Measurements from ENCODE around the gene SRRM1.
"Not testable (repeated sequence)": the region's sequence is repeated elsewhere in the genome, so short reads cannot be mapped to it uniquely, and the experiment has no call there.

Gene SRRM1

DNA sequence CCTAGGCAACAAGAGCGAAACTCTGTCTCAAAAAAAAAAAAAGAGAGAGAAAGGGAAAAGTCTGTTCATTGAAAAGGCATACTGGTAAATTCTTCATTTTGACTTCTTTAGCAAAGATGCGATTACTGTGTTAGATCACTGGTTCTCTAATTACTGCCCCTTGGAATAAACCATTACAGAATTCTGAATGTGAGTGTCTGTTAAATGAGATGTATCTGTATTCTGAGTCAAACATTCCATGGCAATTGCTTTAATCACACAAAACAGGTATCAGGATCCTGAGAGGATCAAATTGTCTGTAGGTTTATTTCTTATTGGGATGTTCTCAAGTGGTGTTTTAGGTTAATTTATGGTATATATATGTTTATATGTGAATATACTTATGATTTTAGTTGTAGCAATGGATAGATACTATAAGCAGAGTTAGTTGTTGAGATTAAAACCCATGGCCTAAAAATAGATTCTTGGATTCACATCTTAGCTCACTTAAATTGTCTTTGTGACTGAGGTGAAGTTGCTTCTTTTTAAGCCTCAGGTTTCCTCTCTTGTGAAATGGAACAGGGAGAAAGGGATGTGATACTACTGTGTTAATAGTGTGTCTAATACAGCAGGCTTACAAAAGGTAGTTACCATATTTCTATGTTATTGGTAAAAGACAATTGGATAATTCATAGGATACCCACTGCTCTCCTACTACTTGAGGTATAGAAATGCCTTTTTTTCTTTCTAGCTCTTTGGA is 16.2 kb downstream of the SRRM1 start:
- Histone ChIP-seq H3K36me3 (ENCODE audit: insufficient read depth, low read length) (peaks cover 62% of the 10 kb centered on the region), H3K9ac (ENCODE audit: low read depth, low read length) (no peak overlapping the region), H3K4me1 (ENCODE audit: insufficient read depth, low read length) (no peaks in the 10 kb centered on the region), H3K9me3 (ENCODE audit: control insufficient read depth, insufficient read depth, low read length) (no peaks in the 10 kb centered on the region)

DNA sequence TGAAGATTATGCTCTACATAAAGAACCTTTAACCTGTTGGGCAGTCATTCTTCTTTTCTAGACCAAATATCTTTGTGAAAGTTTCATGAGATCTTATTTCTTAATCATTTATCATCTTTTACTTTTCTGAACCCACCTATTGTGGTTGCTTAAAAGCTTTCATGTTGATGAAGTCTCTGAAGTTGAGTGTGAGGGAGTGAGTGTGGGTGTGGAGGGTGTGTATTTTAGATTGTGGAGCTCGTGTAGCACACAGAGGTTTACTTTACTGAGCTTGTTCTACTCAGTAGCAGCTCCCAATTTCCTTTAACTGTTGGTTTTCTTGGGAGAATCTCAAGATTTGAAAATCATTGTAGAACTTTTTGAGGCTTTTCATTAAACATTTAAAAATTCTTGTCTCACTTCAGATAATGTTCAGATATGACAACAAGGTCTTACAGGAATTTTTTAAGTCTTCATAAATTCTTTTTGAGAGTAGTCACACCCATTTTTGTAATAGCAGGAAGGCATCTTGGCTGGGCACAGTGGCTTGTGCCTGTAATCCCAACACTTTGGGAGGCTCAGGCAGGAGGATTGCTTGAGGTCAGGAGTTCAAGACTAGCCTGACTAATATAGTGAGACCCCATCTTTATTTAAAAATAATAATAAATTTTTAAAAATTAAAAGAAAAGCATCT is 17.0 kb downstream of the SRRM1 start:
- no peak overlapping the region for H3K9ac ChIP-seq (ENCODE audit: low read depth, low read length)
- no peaks in the 10 kb centered on the region for H3K4me1 ChIP-seq (ENCODE audit: insufficient read depth, low read length)
- H3K9me3 ChIP-seq (ENCODE audit: control insufficient read depth, insufficient read depth, low read length), result no peaks in the 10 kb centered on the region
- peaks cover 63% of the 10 kb centered on the region for H3K36me3 ChIP-seq (ENCODE audit: insufficient read depth, low read length)

DNA sequence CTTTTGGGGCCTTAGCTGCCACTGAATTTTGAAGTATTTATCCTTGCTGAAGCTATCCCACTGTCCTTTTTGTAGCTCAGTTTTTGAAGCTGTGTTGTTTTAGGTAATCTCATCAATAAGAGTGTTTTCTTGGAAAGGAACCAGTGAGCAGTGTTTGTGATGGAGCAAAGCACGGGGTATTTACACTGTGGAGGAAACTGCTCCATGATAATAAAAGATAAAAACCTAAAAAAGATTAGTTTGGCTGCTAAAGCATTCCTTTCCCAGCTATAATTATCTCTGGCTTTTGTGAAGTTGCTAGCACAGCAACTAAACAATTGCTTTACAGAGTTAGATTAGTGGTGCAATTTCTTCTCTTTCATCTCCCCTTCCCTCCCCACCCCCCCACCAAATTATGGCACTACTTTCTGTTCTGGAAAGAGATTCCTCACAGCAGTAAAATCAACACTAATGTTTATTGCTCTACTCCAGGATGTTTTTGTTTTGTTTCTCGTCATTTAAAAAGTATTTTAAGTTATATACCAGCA is 21.5 kb downstream of the SRRM1 start:
- Histone ChIP-seq H3K9me3 (ENCODE audit: control insufficient read depth, insufficient read depth, low read length) (no peaks in the 10 kb centered on the region), H3K9ac (ENCODE audit: low read depth, low read length) (no peak overlapping the region), H3K4me1 (ENCODE audit: insufficient read depth, low read length) (no peaks in the 10 kb centered on the region), H3K36me3 (ENCODE audit: insufficient read depth, low read length) (peaks cover 48% of the 10 kb centered on the region)

DNA sequence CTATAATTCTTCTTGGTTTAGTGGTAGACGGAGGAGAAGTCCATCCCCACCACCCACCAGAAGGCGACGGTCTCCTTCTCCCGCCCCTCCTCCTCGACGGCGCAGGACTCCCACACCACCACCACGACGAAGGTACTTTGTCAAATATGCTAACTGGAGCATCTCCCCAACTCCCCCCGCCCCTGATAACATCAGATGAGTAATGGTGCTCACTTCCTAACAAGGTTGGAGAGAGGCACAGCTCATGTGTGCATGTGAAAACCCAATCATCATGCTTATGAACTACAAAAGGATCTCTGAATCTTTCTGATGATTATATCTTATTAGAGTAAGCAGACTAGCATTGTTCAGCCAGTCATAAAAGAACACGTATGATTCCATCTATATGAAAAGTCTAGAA is 23.7 kb downstream of the SRRM1 start:
- Histone ChIP-seq H3K9me3 (ENCODE audit: control insufficient read depth, insufficient read depth, low read length) (no peaks in the 10 kb centered on the region), H3K4me1 (ENCODE audit: insufficient read depth, low read length) (no peaks in the 10 kb centered on the region), H3K36me3 (ENCODE audit: insufficient read depth, low read length) (peaks cover 49% of the 10 kb centered on the region), H3K9ac (ENCODE audit: low read depth, low read length) (no peak overlapping the region)

DNA sequence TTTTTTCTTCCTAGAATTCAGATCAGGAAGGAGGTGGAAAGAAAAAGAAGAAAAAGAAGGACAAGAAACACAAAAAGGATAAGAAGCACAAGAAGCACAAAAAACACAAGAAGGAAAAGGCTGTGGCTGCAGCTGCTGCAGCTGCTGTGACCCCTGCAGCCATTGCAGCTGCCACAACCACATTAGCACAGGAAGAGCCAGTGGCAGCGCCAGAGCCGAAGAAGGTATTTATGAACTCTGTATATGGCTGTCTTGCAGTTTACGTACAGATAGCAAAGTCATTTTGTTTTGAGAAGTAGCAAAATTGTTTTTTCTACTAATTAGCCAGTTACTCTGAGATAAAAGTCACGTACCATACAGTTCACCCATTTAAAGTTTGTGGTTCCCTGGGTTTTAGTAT is 28.3 kb downstream of the SRRM1 start:
- not testable (repeated sequence) for H3K9me3 ChIP-seq (ENCODE audit: control insufficient read depth, insufficient read depth, low read length); H3K4me1 ChIP-seq (ENCODE audit: insufficient read depth, low read length); H3K9ac ChIP-seq (ENCODE audit: low read depth, low read length)
- peaks cover 28% of the 10 kb centered on the region for H3K36me3 ChIP-seq (ENCODE audit: insufficient read depth, low read length)

DNA sequence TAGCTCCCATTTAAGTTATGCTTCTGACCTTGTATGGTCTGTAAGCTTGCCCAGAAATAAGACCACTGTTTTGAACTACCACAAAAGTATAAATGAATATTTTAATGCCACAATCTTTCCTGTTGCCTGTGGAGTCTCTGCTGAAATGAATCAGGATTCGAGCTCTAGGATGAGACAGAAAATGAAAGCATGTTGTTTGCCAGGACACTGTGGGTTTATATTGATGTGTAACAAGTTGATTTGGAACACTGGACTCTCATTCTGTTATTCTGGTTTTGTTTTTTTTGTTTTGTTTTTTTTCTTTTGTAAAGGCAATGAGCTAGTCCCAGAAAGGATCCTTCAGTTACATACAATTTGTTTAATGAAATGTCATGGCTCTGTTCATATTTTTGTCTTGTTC is 29.6 kb downstream of the SRRM1 start:
- H3K9me3 ChIP-seq (ENCODE audit: control insufficient read depth, insufficient read depth, low read length); H3K4me1 ChIP-seq (ENCODE audit: insufficient read depth, low read length); H3K9ac ChIP-seq (ENCODE audit: low read depth, low read length): not testable (repeated sequence)
- H3K36me3 ChIP-seq (ENCODE audit: insufficient read depth, low read length), result peaks cover 28% of the 10 kb centered on the region

DNA sequence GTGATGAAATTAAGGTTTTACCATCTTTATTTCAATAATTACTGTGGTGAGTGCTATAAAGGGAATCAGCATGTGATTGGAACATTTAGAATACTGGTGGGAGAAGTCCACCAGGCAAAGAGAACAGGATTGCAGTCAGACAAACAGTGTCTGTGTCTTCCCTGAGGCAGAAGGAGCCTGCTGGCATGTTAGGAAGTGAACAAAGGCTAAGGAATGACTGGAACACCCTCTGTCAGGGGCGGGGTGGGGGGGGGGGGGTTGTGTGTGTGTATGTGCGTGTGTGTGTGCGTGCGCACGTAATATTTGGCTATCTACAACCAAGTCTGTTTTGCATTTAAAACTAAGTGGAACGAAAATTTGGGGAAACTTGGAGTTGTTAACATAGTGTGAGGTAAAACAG is 30.2 kb downstream of the SRRM1 start:
- Histone ChIP-seq H3K36me3 (ENCODE audit: insufficient read depth, low read length) (peaks cover 26% of the 10 kb centered on the region), H3K9ac (ENCODE audit: low read depth, low read length) (no peak overlapping the region), H3K4me1 (ENCODE audit: insufficient read depth, low read length) (no peaks in the 10 kb centered on the region), H3K9me3 (ENCODE audit: control insufficient read depth, insufficient read depth, low read length) (no peaks in the 10 kb centered on the region)

DNA sequence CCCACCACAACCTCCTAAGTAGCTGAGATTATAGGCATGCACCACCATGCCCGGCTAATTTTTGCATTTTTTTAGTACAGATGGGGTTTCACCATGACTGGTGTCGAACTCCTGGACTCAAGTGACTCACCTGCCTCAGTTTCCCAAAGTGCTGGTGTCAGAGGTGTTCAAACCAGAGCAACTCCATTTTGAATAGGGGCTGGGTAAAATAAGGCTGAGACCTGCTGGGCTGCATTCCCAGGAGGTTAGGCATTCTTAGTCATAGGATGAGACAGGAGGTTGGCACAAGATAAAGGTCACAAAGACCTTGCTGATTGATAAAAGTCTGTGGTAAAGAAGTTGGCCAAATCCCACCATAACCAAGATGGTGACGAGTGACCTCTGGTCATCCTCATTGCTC is 35.3 kb downstream of the SRRM1 start:
- not testable (repeated sequence) for H3K9ac ChIP-seq (ENCODE audit: low read depth, low read length); H3K4me1 ChIP-seq (ENCODE audit: insufficient read depth, low read length); H3K9me3 ChIP-seq (ENCODE audit: control insufficient read depth, insufficient read depth, low read length); H3K36me3 ChIP-seq (ENCODE audit: insufficient read depth, low read length)

DNA sequence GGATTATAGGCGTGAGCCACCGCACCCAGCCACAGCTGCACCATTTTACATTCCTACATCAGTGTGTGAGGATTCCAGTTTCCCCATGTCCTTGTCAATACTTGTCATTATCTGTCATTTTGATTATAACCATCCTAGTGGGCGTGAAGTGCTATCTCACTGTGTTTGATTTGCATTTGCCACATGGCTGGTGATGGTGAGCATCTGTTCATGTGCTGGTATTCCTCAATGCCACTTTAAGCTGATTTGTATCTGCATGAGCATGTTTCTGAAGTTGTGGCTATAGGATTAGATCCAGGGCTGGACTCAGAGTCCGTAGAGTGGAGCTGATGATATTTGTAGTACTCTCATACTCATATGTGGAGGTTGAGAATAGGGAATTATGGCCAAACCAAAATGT is 36.6 kb downstream of the SRRM1 start:
- Histone ChIP-seq H3K9me3 (ENCODE audit: control insufficient read depth, insufficient read depth, low read length) (no peaks in the 10 kb centered on the region), H3K9ac (ENCODE audit: low read depth, low read length) (no peak overlapping the region), H3K36me3 (ENCODE audit: insufficient read depth, low read length) (peaks cover 4% of the 10 kb centered on the region; the same call in 1 of the 2 replicates), H3K4me1 (ENCODE audit: insufficient read depth, low read length) (no peaks in the 10 kb centered on the region)

DNA sequence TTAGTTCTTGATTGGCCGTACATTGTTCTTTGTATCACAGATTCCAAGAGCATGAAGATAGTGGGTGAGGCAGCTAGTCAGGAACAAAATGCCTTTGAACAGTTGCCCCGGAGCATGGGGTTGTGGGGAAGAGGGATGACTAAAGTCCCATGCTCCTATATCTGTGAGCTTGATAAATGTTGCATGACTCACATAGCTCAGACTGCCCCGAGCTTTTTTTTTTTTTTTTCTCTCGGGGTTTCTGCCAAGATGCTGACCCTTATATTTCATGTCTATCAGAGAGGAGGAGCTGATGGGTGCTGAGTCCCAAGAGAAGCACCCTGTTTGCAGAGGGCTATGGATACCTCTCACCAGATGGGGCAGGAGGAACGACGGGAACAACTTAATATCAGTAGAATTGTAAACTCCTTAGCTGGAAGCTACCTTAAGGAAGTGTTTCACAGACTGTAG is 40.6 kb downstream of the SRRM1 start:
- no peak overlapping the region for H3K9ac ChIP-seq (ENCODE audit: low read depth, low read length)
- H3K4me1 ChIP-seq (ENCODE audit: insufficient read depth, low read length), result 0 out of 2 replicates have a peak, but pooled peaks cover under 1% of the 10 kb centered on the region
- no peaks in the 10 kb centered on the region for H3K36me3 ChIP-seq (ENCODE audit: insufficient read depth, low read length)
- H3K9me3 ChIP-seq (ENCODE audit: control insufficient read depth, insufficient read depth, low read length), result no peaks in the 10 kb centered on the region

DNA sequence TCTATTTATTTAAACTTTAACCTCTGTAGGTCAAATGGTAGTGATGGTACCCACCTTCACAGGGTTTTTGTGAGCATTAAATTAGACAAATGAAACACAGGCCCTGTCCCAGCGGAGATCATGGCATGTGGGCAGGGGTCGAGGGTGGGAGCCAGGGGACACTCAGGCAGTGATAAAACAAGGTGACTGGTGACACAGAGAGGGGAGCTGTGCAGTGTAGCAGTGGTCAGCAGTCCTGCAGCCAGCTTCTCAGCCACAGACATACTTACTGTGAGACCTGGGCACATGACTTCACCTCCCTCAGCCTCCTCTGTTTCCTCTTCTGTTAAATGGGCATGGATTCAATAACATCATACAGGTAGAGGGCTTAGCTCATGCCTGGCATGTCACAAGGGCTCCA is 44.9 kb downstream of the SRRM1 start:
- H3K36me3 ChIP-seq (ENCODE audit: insufficient read depth, low read length), result no peaks in the 10 kb centered on the region
- 0 out of 2 replicates have a peak, but pooled peaks cover 3% of the 10 kb centered on the region for H3K4me1 ChIP-seq (ENCODE audit: insufficient read depth, low read length)
- H3K9ac ChIP-seq (ENCODE audit: low read depth, low read length), result no peak overlapping the region
- no peaks in the 10 kb centered on the region for H3K9me3 ChIP-seq (ENCODE audit: control insufficient read depth, insufficient read depth, low read length)

DNA sequence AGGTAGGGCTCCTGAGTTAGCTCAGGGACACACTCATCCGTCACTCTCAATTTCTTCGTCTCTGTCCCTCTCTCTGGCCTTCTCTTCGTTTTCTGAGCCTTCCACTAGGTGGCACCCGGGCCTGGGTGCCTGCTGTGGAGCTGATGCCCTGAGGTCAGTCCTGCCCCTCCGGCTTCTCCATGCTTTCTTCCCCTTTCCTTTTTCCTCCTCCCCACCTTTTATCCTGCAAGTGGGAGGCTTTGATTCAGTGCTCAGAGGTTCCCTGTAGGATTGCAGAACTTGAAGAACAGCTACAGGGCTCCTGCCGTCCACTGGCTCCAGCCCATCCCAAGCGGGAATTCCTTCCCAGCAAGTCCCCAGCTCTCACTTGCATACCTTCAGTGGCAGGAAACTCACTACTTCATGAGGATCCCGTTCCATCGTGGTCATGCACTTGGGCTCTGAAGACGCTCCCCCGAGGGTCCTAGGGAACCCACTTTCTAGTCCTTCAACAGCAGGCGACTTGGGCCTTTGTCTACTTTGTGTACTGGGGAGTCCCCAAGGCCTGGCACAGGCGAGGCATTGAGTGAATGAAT is 45.6 kb downstream of the SRRM1 start:
- Histone ChIP-seq H3K36me3 (ENCODE audit: insufficient read depth, low read length) (no peaks in the 10 kb centered on the region), H3K9me3 (ENCODE audit: control insufficient read depth, insufficient read depth, low read length) (no peaks in the 10 kb centered on the region), H3K9ac (ENCODE audit: low read depth, low read length) (no peak overlapping the region)

DNA sequence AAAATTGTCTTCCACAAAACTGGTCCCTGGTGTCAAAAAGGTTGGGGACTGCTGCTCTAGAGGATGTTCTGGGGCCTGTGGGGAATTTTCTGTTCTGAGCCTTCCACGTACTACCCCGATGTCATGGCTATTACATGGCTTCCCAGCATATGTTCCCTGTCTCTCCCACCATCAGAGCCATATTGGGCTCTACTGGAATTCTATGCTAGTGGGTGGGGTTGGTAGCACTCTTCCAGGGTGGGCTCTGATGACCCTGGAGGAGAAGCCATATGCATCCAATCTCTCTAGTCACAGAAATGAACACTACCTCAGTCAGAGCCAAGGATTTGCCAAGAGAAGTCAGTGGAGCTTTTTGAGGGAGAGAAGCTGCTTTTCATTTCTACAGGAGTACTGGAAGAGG is 47.9 kb downstream of the SRRM1 start:
- Histone ChIP-seq H3K9me3 (ENCODE audit: control insufficient read depth, insufficient read depth, low read length) (no peaks in the 10 kb centered on the region), H3K4me1 (ENCODE audit: insufficient read depth, low read length) (0 out of 2 replicates have a peak, but pooled peaks cover 3% of the 10 kb centered on the region), H3K36me3 (ENCODE audit: insufficient read depth, low read length) (no peaks in the 10 kb centered on the region), H3K9ac (ENCODE audit: low read depth, low read length) (no peak overlapping the region)

More for the DNA sequence above, 45.6 kb downstream of the SRRM1 start:
- H3K4me1 ChIP-seq (ENCODE audit: insufficient read depth, low read length), result 0 out of 2 replicates have a peak, but pooled peaks cover 3% of the 10 kb centered on the region

DNA sequence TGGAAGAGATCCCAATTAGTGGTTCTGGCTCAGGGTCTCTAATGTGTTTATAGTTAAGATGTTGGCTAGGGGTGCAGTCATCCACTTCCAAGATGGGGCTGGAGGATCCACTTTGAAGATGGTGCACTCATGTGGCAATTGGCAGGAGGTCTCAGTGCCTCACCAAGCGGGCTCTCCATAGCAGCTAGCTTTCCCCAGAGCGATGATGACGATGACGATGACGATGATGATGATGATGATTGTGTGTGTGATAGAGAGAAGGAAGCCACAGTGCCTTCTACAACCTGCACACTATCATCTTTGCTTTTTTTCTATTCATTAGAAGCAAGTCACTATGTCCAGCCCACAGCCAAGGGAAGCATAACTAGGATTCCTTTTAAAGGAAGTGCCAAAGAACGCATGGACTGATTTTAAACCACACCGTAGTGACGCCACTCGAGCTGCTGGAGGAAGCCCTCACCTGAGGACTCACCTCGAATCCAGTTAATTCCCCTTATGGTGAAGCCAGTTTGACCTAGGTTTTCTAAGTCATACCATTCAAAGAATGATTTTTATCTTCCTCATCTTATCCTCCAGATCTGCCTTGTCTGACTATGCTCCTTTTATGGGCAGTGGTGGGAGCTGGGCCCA is 49.4 kb downstream of the SRRM1 start:
- Histone ChIP-seq H3K9ac (ENCODE audit: low read depth, low read length) (no peak overlapping the region), H3K9me3 (ENCODE audit: control insufficient read depth, insufficient read depth, low read length) (no peaks in the 10 kb centered on the region), H3K4me1 (ENCODE audit: insufficient read depth, low read length) (0 out of 2 replicates have a peak, but pooled peaks cover 3% of the 10 kb centered on the region), H3K36me3 (ENCODE audit: insufficient read depth, low read length) (no peaks in the 10 kb centered on the region)
